ENCODE data around the gene KLF7.

The KLF7 gene

GRCh38 chr2:207130958-207131521, 34.7 kb downstream of the KLF7 start:
- Histone ChIP-seq H2AFZ (ENCODE audit: low read depth, low read length, severe bottlenecking) (no peak overlapping the region), H3K9me2 (replicated peaks; ENCODE audit: insufficient read depth, low read length) (no peaks in the 10 kb centered on the region), H3K9me3 (ENCODE audit: insufficient read depth, low read length) (no peaks in the 10 kb centered on the region), H4K20me1 (ENCODE audit: low read depth, low read length) (no peaks in the 10 kb centered on the region), H3K36me3 (ENCODE audit: low read length) (no peaks in the 10 kb centered on the region), H3K9ac (ENCODE audit: low read length) (no peak overlapping the region), H3K27ac (ENCODE audit: low read depth, low read length) (no peak overlapping the region), H3K79me2 (ENCODE audit: insufficient read depth, low read length) (no peaks in the 10 kb centered on the region), H3K4me3 (ENCODE audit: insufficient read depth, low read length, poor library complexity, severe bottlenecking) (no peak overlapping the region), H3F3A (ENCODE audit: insufficient read depth) (no peaks in the 10 kb centered on the region), H3K4me2 (ENCODE audit: low read depth, low read length, poor library complexity, severe bottlenecking) (no peak overlapping the region), H3K27me3 (ENCODE audit: low read length) (no peaks in the 10 kb centered on the region)
- no peak for TF ChIP-seq EZH2phosphoT487 (conservative IDR thresholded peaks at IDR 0.05; ENCODE audit: low read length)
- TF ChIP-seq, protein P1, sequence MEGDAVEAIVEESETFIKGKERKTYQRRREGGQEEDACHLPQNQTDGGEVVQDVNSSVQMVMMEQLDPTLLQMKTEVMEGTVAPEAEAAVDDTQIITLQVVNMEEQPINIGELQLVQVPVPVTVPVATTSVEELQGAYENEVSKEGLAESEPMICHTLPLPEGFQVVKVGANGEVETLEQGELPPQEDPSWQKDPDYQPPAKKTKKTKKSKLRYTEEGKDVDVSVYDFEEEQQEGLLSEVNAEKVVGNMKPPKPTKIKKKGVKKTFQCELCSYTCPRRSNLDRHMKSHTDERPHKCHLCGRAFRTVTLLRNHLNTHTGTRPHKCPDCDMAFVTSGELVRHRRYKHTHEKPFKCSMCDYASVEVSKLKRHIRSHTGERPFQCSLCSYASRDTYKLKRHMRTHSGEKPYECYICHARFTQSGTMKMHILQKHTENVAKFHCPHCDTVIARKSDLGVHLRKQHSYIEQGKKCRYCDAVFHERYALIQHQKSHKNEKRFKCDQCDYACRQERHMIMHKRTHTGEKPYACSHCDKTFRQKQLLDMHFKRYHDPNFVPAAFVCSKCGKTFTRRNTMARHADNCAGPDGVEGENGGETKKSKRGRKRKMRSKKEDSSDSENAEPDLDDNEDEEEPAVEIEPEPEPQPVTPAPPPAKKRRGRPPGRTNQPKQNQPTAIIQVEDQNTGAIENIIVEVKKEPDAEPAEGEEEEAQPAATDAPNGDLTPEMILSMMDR (IDR thresholded peaks at IDR 0.05; ENCODE audit: insufficient read depth, low read length, poor library complexity, severe bottlenecking), result no peak

- H3K9me3 ChIP-seq (ENCODE audit: insufficient read depth, low read length), result no peaks in the 10 kb centered on the region
- no peak overlapping the region for H3K4me3 ChIP-seq (ENCODE audit: insufficient read depth, low read length, poor library complexity, severe bottlenecking)
- H3K9me2 ChIP-seq (replicated peaks; ENCODE audit: insufficient read depth, low read length), result no peaks in the 10 kb centered on the region
- no peak for TF ChIP-seq EZH2phosphoT487 (conservative IDR thresholded peaks at IDR 0.05; ENCODE audit: low read length)
- TF ChIP-seq, protein P1 (IDR thresholded peaks at IDR 0.05; ENCODE audit: insufficient read depth, low read length, poor library complexity, severe bottlenecking), result no peak
- H3K27me3 ChIP-seq (ENCODE audit: low read length), result no peaks in the 10 kb centered on the region
- no peak overlapping the region for H3K27ac ChIP-seq (ENCODE audit: low read depth, low read length)
- H3K9ac ChIP-seq (ENCODE audit: low read length), result no peak overlapping the region
- no peak overlapping the region for H2AFZ ChIP-seq (ENCODE audit: low read depth, low read length, severe bottlenecking)
- H4K20me1 ChIP-seq (ENCODE audit: low read depth, low read length), result no peaks in the 10 kb centered on the region
- no peaks in the 10 kb centered on the region for H3K79me2 ChIP-seq (ENCODE audit: insufficient read depth, low read length)
- no peak overlapping the region for H3K4me2 ChIP-seq (ENCODE audit: low read depth, low read length, poor library complexity, severe bottlenecking)
- no peaks in the 10 kb centered on the region for H3K36me3 ChIP-seq (ENCODE audit: low read length)
- no peaks in the 10 kb centered on the region for H3F3A ChIP-seq (ENCODE audit: insufficient read depth)
Observed at GRCh38 chr2:207129821-207130220, 35.9 kb downstream of the KLF7 start.

DNA sequence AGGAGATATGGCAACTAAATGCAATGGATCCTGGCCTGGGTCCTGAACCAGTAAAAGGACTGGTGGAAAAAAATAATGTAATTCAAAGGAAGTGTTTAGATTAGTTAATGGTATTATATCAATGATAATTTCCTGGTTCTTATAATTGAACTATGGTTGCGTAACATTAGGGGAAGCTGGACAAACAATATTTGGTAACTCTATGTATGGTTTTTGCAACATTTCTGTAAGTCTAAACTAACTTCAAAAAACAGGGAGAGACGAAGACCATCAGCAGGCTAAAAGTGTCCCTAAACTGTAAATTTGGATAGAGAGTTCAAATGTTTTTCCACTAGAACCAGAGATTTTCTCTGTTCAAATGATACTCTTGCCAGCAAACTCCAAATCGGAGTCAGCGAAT, 36.9 kb downstream of the KLF7 start:
- H3K79me2 ChIP-seq (ENCODE audit: insufficient read depth, low read length), result no peaks in the 10 kb centered on the region
- H3K4me2 ChIP-seq (ENCODE audit: low read depth, low read length, poor library complexity, severe bottlenecking), result no peak overlapping the region
- H3K9me3 ChIP-seq (ENCODE audit: insufficient read depth, low read length), result no peaks in the 10 kb centered on the region
- no peaks in the 10 kb centered on the region for H3F3A ChIP-seq (ENCODE audit: insufficient read depth)
- no peak overlapping the region for H3K4me3 ChIP-seq (ENCODE audit: insufficient read depth, low read length, poor library complexity, severe bottlenecking)
- no peak for TF ChIP-seq EZH2phosphoT487 (conservative IDR thresholded peaks at IDR 0.05; ENCODE audit: low read length)
- TF ChIP-seq, protein P1 (IDR thresholded peaks at IDR 0.05; ENCODE audit: insufficient read depth, low read length, poor library complexity, severe bottlenecking), result no peak
- H4K20me1 ChIP-seq (ENCODE audit: low read depth, low read length), result no peaks in the 10 kb centered on the region
- no peaks in the 10 kb centered on the region for H3K36me3 ChIP-seq (ENCODE audit: low read length)
- no peak overlapping the region for H3K27ac ChIP-seq (ENCODE audit: low read depth, low read length)
- H3K27me3 ChIP-seq (ENCODE audit: low read length), result no peaks in the 10 kb centered on the region
- H2AFZ ChIP-seq (ENCODE audit: low read depth, low read length, severe bottlenecking), result no peak overlapping the region
- H3K9ac ChIP-seq (ENCODE audit: low read length), result no peak overlapping the region
- no peaks in the 10 kb centered on the region for H3K9me2 ChIP-seq (replicated peaks; ENCODE audit: insufficient read depth, low read length)
